Muscle layer of duodenum (tissue), 2 donors: ENCODE measurements around the gene XPNPEP2.

ENCODE experiments used
- H3K27ac ChIP-seq: one replicate; pipeline ENCODE4 v1.7.0; 2013; ENCODE audit warnings: mild to moderate bottlenecking, low read length
- H3K27me3 ChIP-seq: one replicate; pipeline ENCODE4 v1.7.0; 2013; ENCODE audit warnings: low read depth, mild to moderate bottlenecking, control low read depth, low read length
- H3K36me3 ChIP-seq, 2 donors: one replicate each; pipeline ENCODE4 v1.7.0; 2013; ENCODE audit warnings: low read length in 2 of 2, control low read depth in 1 of 2, mild to moderate bottlenecking in 1 of 2; ENCODE audit not compliant: insufficient read depth in 2 of 2, control insufficient read depth in 1 of 2
- H3K4me1 ChIP-seq, 2 donors: one replicate each; pipeline ENCODE4 v1.7.0; 2013; ENCODE audit warnings: low read length in 2 of 2, mild to moderate bottlenecking in 2 of 2, control low read depth in 1 of 2, moderate library complexity in 1 of 2; ENCODE audit not compliant: insufficient read depth in 2 of 2, control insufficient read depth in 1 of 2
- H3K4me3 ChIP-seq, 2 donors: one replicate each; pipeline ENCODE4 v1.7.0; 2013; ENCODE audit warnings: low read length in 2 of 2, low read depth in 1 of 2, mild to moderate bottlenecking in 1 of 2
- H3K9me3 ChIP-seq, 2 donors: one replicate each; pipeline ENCODE4 v1.7.0; 2013; ENCODE audit warnings: low read length in 2 of 2, control low read depth in 1 of 2, mild to moderate bottlenecking in 1 of 2; ENCODE audit not compliant: control insufficient read depth in 1 of 2
- donor health status: healthy.

Gene XPNPEP2

GRCh38 chrX:129808829-129809796 lies 70.3 kb downstream of the XPNPEP2 start:
- H3K4me1 ChIP-seq = no peaks in the 10 kb centered on the region
- H3K27me3 ChIP-seq = no peaks in the 10 kb centered on the region
- no peak overlapping the region for H3K4me3 ChIP-seq
- H3K27ac ChIP-seq = no peak overlapping the region
- H3K36me3 ChIP-seq = peaks cover 6 to 39% of the 10 kb centered on the region in 2 donors
- no peaks in the 10 kb centered on the region for H3K9me3 ChIP-seq

GRCh38 chrX:129813662-129814368 lies 75.0 kb downstream of the XPNPEP2 start:
- Histone ChIP-seq H3K4me3 (no peak overlapping the region), H3K27ac (no peak overlapping the region), H3K4me1 (no peaks in the 10 kb centered on the region), H3K36me3 (peaks cover 5 to 20% of the 10 kb centered on the region in 2 donors), H3K27me3 (no peaks in the 10 kb centered on the region), H3K9me3 (no peaks in the 10 kb centered on the region)

- H3K36me3 ChIP-seq = no peaks in the 10 kb centered on the region
Measured at GRCh38 chrX:129818123-129818522, 79.3 kb downstream of the XPNPEP2 start.

More at GRCh38 chrX:129818123-129818522, 79.3 kb downstream of the XPNPEP2 start:
- no peak overlapping the region for H3K27ac ChIP-seq
- no peaks in the 10 kb centered on the region for H3K27me3 ChIP-seq
- no peaks in the 10 kb centered on the region for H3K4me1 ChIP-seq
- no peaks in the 10 kb centered on the region for H3K9me3 ChIP-seq
- no peak overlapping the region for H3K4me3 ChIP-seq
